SK-N-SH treated with all-trans-retinoic acid at 6 μM for 48 hours (cell line): Measurements from ENCODE around the gene OBSCN.

Source experiments
- ATAC-seq: fragments of 200-7000 bp; cut with Tn5 transposase; 3 replicates; pipeline ENCODE4 v1.9.1; 2020; ENCODE audit warnings: mild to moderate bottlenecking, moderate library complexity
- ARNTL ChIP-seq: fragments of 450-650 bp; formaldehyde crosslinking; IDR thresholded peaks from 2 replicates; pipeline ENCODE4 v1.5.0; 2020; ENCODE audit warnings: low read depth, mild to moderate bottlenecking, moderate library complexity, borderline replicate concordance
- BACH2 ChIP-seq: fragments of 250-450 bp; sonication (Bioruptor Pico); IDR thresholded peaks from 2 replicates; pipeline ENCODE4 v1.9.0; 2021; ENCODE audit warnings: mild to moderate bottlenecking, borderline replicate concordance
- CREB5 ChIP-seq: fragments of 250-450 bp; sonication (Bioruptor Pico); IDR thresholded peaks from 2 replicates; pipeline ENCODE4 v1.5.1; 2020; ENCODE audit warnings: low read depth, mild to moderate bottlenecking, moderate library complexity
- ESRRG ChIP-seq: fragments of 250-450 bp; sonication (Bioruptor Pico); IDR thresholded peaks from 2 replicates; pipeline ENCODE4 v1.6.1; 2021; ENCODE audit warnings: mild to moderate bottlenecking
- GLIS3 ChIP-seq: fragments of 250-450 bp; sonication (Bioruptor Pico); IDR thresholded peaks from 2 replicates; pipeline ENCODE4 v1.5.0; 2020; ENCODE audit warnings: mild to moderate bottlenecking, moderate library complexity
- ISL1 ChIP-seq: fragments of 250-450 bp; sonication (Bioruptor Pico); IDR thresholded peaks from 2 replicates; pipeline ENCODE4 v2.1.2; 2022; ENCODE audit warnings: mild to moderate bottlenecking, moderate library complexity
- OSR1 ChIP-seq: fragments of 250-450 bp; sonication (Bioruptor Pico); IDR thresholded peaks from 2 replicates; pipeline ENCODE4 v1.8.0; 2022; ENCODE audit warnings: moderate library complexity, mild to moderate bottlenecking, inconsistent platforms
- PATZ1 ChIP-seq: fragments of 250-450 bp; sonication (Bioruptor Pico); IDR thresholded peaks from 2 replicates; pipeline ENCODE4 v1.8.0; 2020; ENCODE audit warnings: mild to moderate bottlenecking, moderate library complexity, borderline replicate concordance
- POU6F1 ChIP-seq: fragments of 250-450 bp; sonication (Bioruptor Pico); IDR thresholded peaks from 2 replicates; pipeline ENCODE4 v1.8.0; 2021; ENCODE audit warnings: low read depth, mild to moderate bottlenecking, moderate library complexity, borderline replicate concordance
- RARB ChIP-seq: fragments of 250-450 bp; sonication (Bioruptor Pico); IDR thresholded peaks from 2 replicates; pipeline ENCODE4 v1.8.0; 2021; ENCODE audit warnings: mild to moderate bottlenecking, moderate library complexity
- SNAI2 ChIP-seq: fragments of 250-450 bp; sonication (Bioruptor Pico); IDR thresholded peaks from 2 replicates; pipeline ENCODE4 v1.5.0; 2020; ENCODE audit warnings: mild to moderate bottlenecking, moderate library complexity
- TCF4 ChIP-seq: fragments of 250-450 bp; sonication (Bioruptor Pico); IDR thresholded peaks from 2 replicates; pipeline ENCODE4 v1.8.0; 2021; ENCODE audit warnings: mild to moderate bottlenecking, moderate library complexity, borderline replicate concordance
- TOX ChIP-seq: fragments of 250-450 bp; sonication (Bioruptor Pico); IDR thresholded peaks from 2 replicates; pipeline ENCODE4 v1.8.0; 2021; ENCODE audit warnings: mild to moderate bottlenecking, moderate library complexity, borderline replicate concordance
- TSHZ2 ChIP-seq: fragments of 250-450 bp; sonication (Bioruptor Pico); IDR thresholded peaks from 2 replicates; pipeline ENCODE4 v1.5.0; 2020; ENCODE audit warnings: mild to moderate bottlenecking, moderate library complexity
- ZC3H10 ChIP-seq: fragments of 250-450 bp; sonication (Bioruptor Pico); IDR thresholded peaks from 2 replicates; pipeline ENCODE4 v1.5.1; 2021; ENCODE audit warnings: mild to moderate bottlenecking, moderate library complexity
- ZFP3 ChIP-seq: fragments of 250-450 bp; sonication (Bioruptor Pico); IDR thresholded peaks from 2 replicates; pipeline ENCODE4 v1.5.0; 2020; ENCODE audit warnings: mild to moderate bottlenecking, moderate library complexity
- ZFP30 ChIP-seq: fragments of 450-650 bp; formaldehyde crosslinking; IDR thresholded peaks from 2 replicates; pipeline ENCODE4 v1.5.0; 2022; ENCODE audit warnings: mild to moderate bottlenecking, moderate library complexity
- ZNF565 ChIP-seq: fragments of 450-650 bp; formaldehyde crosslinking; conservative IDR thresholded peaks from 2 replicates; pipeline ENCODE4 v1.5.0; 2020; ENCODE audit warnings: low read depth, mild to moderate bottlenecking, moderate library complexity
- ZNF70 ChIP-seq: fragments of 450-650 bp; formaldehyde crosslinking; IDR thresholded peaks from 2 replicates; pipeline ENCODE4 v1.5.0; 2020; ENCODE audit warnings: mild to moderate bottlenecking, moderate library complexity
- ZNF8 ChIP-seq: fragments of 450-650 bp; formaldehyde crosslinking; IDR thresholded peaks from 2 replicates; pipeline ENCODE4 v1.5.0; 2020; ENCODE audit warnings: mild to moderate bottlenecking, moderate library complexity

Gene OBSCN

GRCh38 chr1:228347181-228347580, 139.3 kb downstream of the OBSCN start:
- no peak for ATAC-seq
- TF ChIP-seq ZNF565 (CRISPR knock-in tag) (no peak), TSHZ2 (CRISPR knock-in tag) (no peak), ZC3H10 (CRISPR knock-in tag) (no peak), ZFP30 (CRISPR knock-in tag) (no peak), ZNF8 (CRISPR knock-in tag) (no peak), ZNF70 (no peak), POU6F1 (no peak), TOX (CRISPR knock-in tag) (no peak), ISL1 (CRISPR knock-in tag) (no peak), OSR1 (no peak), BACH2 (no peak), SNAI2 (CRISPR knock-in tag) (no peak)

- TF ChIP-seq CREB5 (CRISPR knock-in tag) (no peak), TOX (CRISPR knock-in tag) (no peak), ISL1 (CRISPR knock-in tag) (no peak), SNAI2 (CRISPR knock-in tag) (no peak), TCF4 (CRISPR knock-in tag) (no peak), TSHZ2 (CRISPR knock-in tag) (no peak)
- ATAC-seq: no peak
Observed at GRCh38 chr1:228348708-228349467, 141.0 kb downstream of the OBSCN start.

- ATAC-seq: no peak
- no peak for TF ChIP-seq ZNF8 (CRISPR knock-in tag)
- no peak for TF ChIP-seq ISL1 (CRISPR knock-in tag)
- TF ChIP-seq GLIS3: no peak
- no peak for TF ChIP-seq POU6F1
- no peak for TF ChIP-seq ZFP3
- TF ChIP-seq RARB (CRISPR knock-in tag): no peak
- no peak for TF ChIP-seq TCF4 (CRISPR knock-in tag)
- no peak for TF ChIP-seq ZNF565 (CRISPR knock-in tag)
- TF ChIP-seq TSHZ2 (CRISPR knock-in tag): no peak
- no peak for TF ChIP-seq ZFP30 (CRISPR knock-in tag)
- TF ChIP-seq ARNTL (CRISPR knock-in tag): no peak
- no peak for TF ChIP-seq ZNF70
- TF ChIP-seq PATZ1: no peak
- TF ChIP-seq OSR1: no peak
- no peak for TF ChIP-seq ZC3H10 (CRISPR knock-in tag)
- no peak for TF ChIP-seq ESRRG (CRISPR knock-in tag)
- TF ChIP-seq TOX (CRISPR knock-in tag): no peak
- TF ChIP-seq BACH2: no peak
Observed at GRCh38 chr1:228349701-228350171, 141.9 kb downstream of the OBSCN start.
